HepG2 (cell line): ENCODE data around the gene DUS1L. TPM values are rescaled to one million over a fixed set of nuclear protein-coding genes. Genes with fewer than 3 reads are reported as not detected.

Experiments used
- CC2D1A ChIP-seq: sonication (generic); formaldehyde crosslinking; IDR thresholded peaks from 2 replicates; pipeline ENCODE4 v1.8.1; 2023; ENCODE audit warnings: mild to moderate bottlenecking, missing genetic modification reagents
- ELF4 ChIP-seq: sonication (generic); formaldehyde crosslinking; IDR thresholded peaks from 2 replicates; pipeline ENCODE4 v1.5.0; 2020; ENCODE audit warnings: missing genetic modification reagents, mild to moderate bottlenecking, moderate library complexity, borderline replicate concordance
- FOXO1 ChIP-seq: sonication (generic); formaldehyde crosslinking; IDR thresholded peaks from 2 replicates; pipeline ENCODE4 v1.4.0; 2020; ENCODE audit warnings: missing genetic modification reagents
- HDAC2 ChIP-seq: sonication (generic); formaldehyde crosslinking; IDR thresholded peaks from 2 replicates; pipeline ENCODE4 v1.4.0; 2020; ENCODE audit warnings: missing genetic modification reagents
- IKZF1 ChIP-seq: fragments of 450-650 bp; IDR thresholded peaks from 2 replicates; pipeline ENCODE4 v1.7.1; 2016
- KLF6 ChIP-seq: IDR thresholded peaks from 2 replicates; pipeline ENCODE4 v1.8.0; 2016; ENCODE audit warnings: missing biosample characterization, missing genetic modification reagents
- KLF9 ChIP-seq: IDR thresholded peaks from 2 replicates; pipeline ENCODE4 v1.6.1; 2016; ENCODE audit warnings: low read depth
- MZF1 ChIP-seq: sonication (generic); formaldehyde crosslinking; IDR thresholded peaks from 2 replicates; pipeline ENCODE4 v1.8.1; 2023; ENCODE audit warnings: mild to moderate bottlenecking, missing genetic modification reagents, borderline replicate concordance
- NFIB ChIP-seq: sonication (generic); formaldehyde crosslinking; IDR thresholded peaks from 2 replicates; pipeline ENCODE4 v1.9.0; 2021; ENCODE audit warnings: missing genetic modification reagents, mild to moderate bottlenecking, borderline replicate concordance
- PHB2 ChIP-seq: fragments of 450-650 bp; IDR thresholded peaks from 2 replicates; pipeline ENCODE4 v1.6.1; 2018; ENCODE audit not compliant: partially characterized antibody
- SAFB2 ChIP-seq: sonication (generic); formaldehyde crosslinking; IDR thresholded peaks from 2 replicates; pipeline ENCODE4 v1.5.1; 2020; ENCODE audit warnings: missing genetic modification reagents, low read depth, mild to moderate bottlenecking, borderline replicate concordance
- SAP130 ChIP-seq: IDR thresholded peaks from 2 replicates; pipeline ENCODE4 v1.6.1; 2016; ENCODE audit warnings: low read depth
- SCMH1 ChIP-seq: sonication (generic); formaldehyde crosslinking; IDR thresholded peaks from 2 replicates; pipeline ENCODE4 v1.9.0; 2021; ENCODE audit warnings: missing genetic modification reagents, mild to moderate bottlenecking, borderline replicate concordance
- SETDB1 ChIP-seq: sonication (generic); formaldehyde crosslinking; IDR thresholded peaks from 2 replicates; pipeline ENCODE4 v1.5.1; 2020; ENCODE audit warnings: missing genetic modification reagents, mild to moderate bottlenecking, borderline replicate concordance
- SIX4 ChIP-seq: sonication (generic); formaldehyde crosslinking; IDR thresholded peaks from 2 replicates; pipeline ENCODE4 v1.4.0; 2020; ENCODE audit warnings: missing genetic modification reagents
- SUZ12 ChIP-seq: fragments of 150-350 bp; IDR thresholded peaks from 2 replicates; pipeline ENCODE4 v1.6.1; 2014; ENCODE audit warnings: low read depth, low read length
- TRAFD1 ChIP-seq: sonication (generic); formaldehyde crosslinking; IDR thresholded peaks from 2 replicates; pipeline ENCODE4 v1.5.1; 2020; ENCODE audit warnings: missing genetic modification reagents, mild to moderate bottlenecking, borderline replicate concordance
- ZBTB2 ChIP-seq: sonication (generic); formaldehyde crosslinking; IDR thresholded peaks from 2 replicates; pipeline ENCODE4 v1.8.0; 2022; ENCODE audit warnings: low read depth, missing genetic modification reagents
- ZFAT ChIP-seq: sonication (generic); formaldehyde crosslinking; conservative IDR thresholded peaks from 2 replicates; pipeline ENCODE4 v1.8.1; 2023; ENCODE audit warnings: missing genetic modification reagents, inconsistent platforms
- ZFP36 ChIP-seq: fragments of 150-350 bp; IDR thresholded peaks from 2 replicates; pipeline ENCODE4 v1.6.1; 2018; ENCODE audit warnings: borderline replicate concordance, low read length, low read depth; ENCODE audit not compliant: partially characterized antibody
- ZFY ChIP-seq: sonication (generic); formaldehyde crosslinking; IDR thresholded peaks from 2 replicates; pipeline ENCODE4 v1.4.0; 2020; ENCODE audit warnings: missing genetic modification reagents
- ZNF20 ChIP-seq: sonication (generic); formaldehyde crosslinking; IDR thresholded peaks from 2 replicates; pipeline ENCODE4 v1.4.0; 2020; ENCODE audit warnings: mild to moderate bottlenecking, moderate library complexity, missing genetic modification reagents
- ZNF24 ChIP-seq: fragments of 450-650 bp; IDR thresholded peaks from 2 replicates; pipeline ENCODE4 v1.6.1; 2017; ENCODE audit warnings: antibody characterized with exemption, mild to moderate bottlenecking
- ZNF343 ChIP-seq: sonication (generic); formaldehyde crosslinking; IDR thresholded peaks from 2 replicates; pipeline ENCODE4 v1.4.0; 2020; ENCODE audit warnings: mild to moderate bottlenecking, missing genetic modification reagents
- ZNF569 ChIP-seq: sonication (generic); formaldehyde crosslinking; IDR thresholded peaks from 2 replicates; pipeline ENCODE4 v1.5.0; 2020; ENCODE audit warnings: mild to moderate bottlenecking, missing genetic modification reagents, moderate library complexity, borderline replicate concordance
- ZNF605 ChIP-seq: sonication (generic); formaldehyde crosslinking; IDR thresholded peaks from 2 replicates; pipeline ENCODE4 v1.8.0; 2022; ENCODE audit warnings: mild to moderate bottlenecking, missing genetic modification reagents
- ZNF704 ChIP-seq: sonication (generic); formaldehyde crosslinking; IDR thresholded peaks from 2 replicates; pipeline ENCODE4 v1.8.1; 2023; ENCODE audit warnings: mild to moderate bottlenecking, inconsistent platforms, moderate library complexity, missing genetic modification reagents, borderline replicate concordance
- ZSCAN9 ChIP-seq: IDR thresholded peaks from 2 replicates; pipeline ENCODE4 v1.6.1; 2016; ENCODE audit warnings: borderline replicate concordance
- polyA plus RNA-seq, 8 experiments: library from polyadenylated mRNA; depleted of rRNA in 3 of 8; stranded (reverse) in 7 of 8; unstranded in 1 of 8; fragments of >200 nt; fragmentation: Illumina TruSeq in 4 of 8; extraction: Trizol in 4 of 8; gene quantifications; 2 replicates each; pipeline versions ENCODE4 v1.2.1 to v1.2.3, GENCODE V29; 2011 to 2016; ENCODE audit warnings: low read depth in 4 of 8, missing spikeins in 1 of 8, mixed read lengths in 1 of 8; ENCODE audit not compliant: insufficient read depth in 1 of 8
- total RNA-seq, 5 experiments: library from RNA; depleted of rRNA; stranded (reverse); fragments of >200 nt; fragmentation: Illumina TruSeq; extraction: Trizol; gene quantifications; 2 replicates each; pipeline ENCODE4 v1.2.3, GENCODE V29; 2016; ENCODE audit warnings: low read depth in 1 of 5

DUS1L gene
- total and polyA plus RNA-seq, 2 of the 13 experiments (the other 11 are each of a cell fraction or from before 2014, with no cell fraction given) = 81.0 to 109 TPM

GRCh38 chr17:82037092-82037888 lies 28.3 kb downstream of the DUS1L start, which contains the start of gene DCXR (continued):
- TF ChIP-seq TRAFD1 (CRISPR knock-in tag) (no peak), ZFP36 (no peak), ZFAT (no peak), PHB2 (no peak), NFIB (CRISPR knock-in tag) (no peak), FOXO1 (peak; percentile 70), KLF9 (CRISPR knock-in tag) (peak; percentile 91; the same call in 1 of the 2 replicates), ZNF569 (CRISPR knock-in tag) (0 out of 2 replicates have a peak, but pooled peaks have one; percentile 66), HDAC2 (peak; percentile 74), ELF4 (CRISPR knock-in tag) (no peak), ZBTB2 (CRISPR knock-in tag) (0 out of 2 replicates have a peak, but pooled peaks have one; percentile 21), SETDB1 (CRISPR knock-in tag) (no peak), ZFY (CRISPR knock-in tag) (peak; percentile 93), SIX4 (CRISPR knock-in tag) (peak; percentile 55; the same call in 1 of the 2 replicates), MZF1 (no peak), ZNF704 (CRISPR knock-in tag) (no peak), IKZF1 (no peak), KLF6 (CRISPR knock-in tag) (peak; percentile 99), ZNF24 (no peak; the same call in 1 of the 2 replicates), ZSCAN9 (CRISPR knock-in tag) (peak; percentile 92; the same call in 1 of the 2 replicates), SAP130 (CRISPR knock-in tag) (peak; percentile 99), SAFB2 (CRISPR knock-in tag) (peak; percentile 95; the same call in 1 of the 2 replicates), ZNF20 (CRISPR knock-in tag) (no peak), ZNF343 (CRISPR knock-in tag) (no peak), SUZ12 (no peak), CC2D1A (CRISPR knock-in tag) (no peak), SCMH1 (CRISPR knock-in tag) (no peak), ZNF605 (CRISPR knock-in tag) (no peak)
